ENCODE data around the gene FPGT. TPM values are rescaled to one million over a fixed set of nuclear protein-coding genes. Genes with fewer than 3 reads are reported as not detected.

FPGT gene
- total and polyA plus RNA-seq, 2 of the 13 experiments (the other 11 are each of a cell fraction or from before 2014, with no cell fraction given) = 4.3 to 9.8 TPM

DNA sequence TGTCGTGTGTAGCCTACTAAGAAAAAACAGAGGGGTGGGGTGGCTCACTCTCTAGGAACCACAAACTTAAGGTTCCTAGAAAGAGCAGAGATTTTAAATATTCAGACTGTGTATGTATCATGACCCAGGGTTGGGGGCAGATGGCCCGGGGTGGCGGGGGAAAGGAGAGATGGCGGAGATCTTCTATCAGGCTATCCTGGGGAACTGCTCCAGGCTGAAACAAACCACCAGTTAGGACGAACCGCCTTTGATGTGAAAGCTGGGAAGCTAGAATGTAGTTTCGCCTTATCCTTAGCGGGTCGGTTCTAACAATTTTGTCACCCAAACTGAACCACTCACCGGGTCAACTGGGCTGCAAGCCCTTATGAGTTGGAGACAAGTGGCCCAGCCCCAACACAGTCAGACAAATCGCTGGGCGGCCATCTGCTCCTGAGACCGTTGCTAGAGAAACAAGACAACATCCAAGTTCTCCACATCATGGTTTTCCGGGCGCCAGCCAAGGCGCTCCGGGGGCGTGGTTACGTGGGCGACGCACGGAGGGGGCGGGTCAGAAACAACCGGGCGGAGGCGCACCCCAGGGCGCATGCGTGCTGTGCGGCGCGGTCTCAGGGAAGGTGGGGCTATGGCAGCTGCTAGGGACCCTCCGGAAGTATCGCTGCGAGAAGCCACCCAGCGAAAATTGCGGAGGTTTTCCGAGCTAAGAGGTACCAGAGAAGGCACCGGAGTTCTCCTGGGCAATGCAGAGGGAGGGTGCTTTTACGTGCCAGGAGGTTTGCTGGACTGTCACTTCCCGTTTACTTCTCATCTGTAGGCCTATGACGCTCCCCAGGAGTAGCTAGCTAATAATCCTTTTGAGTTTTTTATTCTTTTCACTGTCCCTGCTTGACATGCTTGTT is at the start of gene FPGT, which contains the start of gene LRRIQ3 (continued):
- TF ChIP-seq NPAS2 (CRISPR knock-in tag; IDR thresholded peaks at IDR 0.05; ENCODE audit: borderline replicate concordance) (no peak), TCF12 (IDR thresholded peaks at IDR 0.05) (no peak), TCF12 (CRISPR knock-in tag; IDR thresholded peaks at IDR 0.05) (no peak), ATF1 (CRISPR knock-in tag; IDR thresholded peaks at IDR 0.05) (no peak), MTA3 (CRISPR knock-in tag; IDR thresholded peaks at IDR 0.05) (no peak), ZNF709 (CRISPR knock-in tag; IDR thresholded peaks at IDR 0.05) (no peak), ELF1 (CRISPR knock-in tag; IDR thresholded peaks at IDR 0.05) (peak; percentile 77), ZNF607 (CRISPR knock-in tag; IDR thresholded peaks at IDR 0.05; ENCODE audit: borderline replicate concordance) (peak; percentile 53; the same call in 1 of the 2 replicates), ZNF883 (CRISPR knock-in tag; IDR thresholded peaks at IDR 0.05; ENCODE audit: not compliant biosample characterization) (peak; percentile 42), ATF3 (CRISPR knock-in tag; IDR thresholded peaks at IDR 0.05) (no peak), SKIL (CRISPR knock-in tag; IDR thresholded peaks at IDR 0.05; ENCODE audit: borderline replicate concordance) (no peak), PBX3 (CRISPR knock-in tag; IDR thresholded peaks at IDR 0.05; ENCODE audit: borderline replicate concordance) (no peak), PHF8 (CRISPR knock-in tag; IDR thresholded peaks at IDR 0.05) (peak; percentile 81), ZNF20 (CRISPR knock-in tag; IDR thresholded peaks at IDR 0.05) (no peak), BRCA1 (CRISPR knock-in tag; IDR thresholded peaks at IDR 0.05) (no peak), ZMYM2 (CRISPR knock-in tag; IDR thresholded peaks at IDR 0.05) (no peak), MED13 (CRISPR knock-in tag; IDR thresholded peaks at IDR 0.05) (no peak), CSRNP2 (CRISPR knock-in tag; conservative IDR thresholded peaks at IDR 0.05; ENCODE audit: low read depth) (no peak)
- TF ChIP-seq, protein P1, sequence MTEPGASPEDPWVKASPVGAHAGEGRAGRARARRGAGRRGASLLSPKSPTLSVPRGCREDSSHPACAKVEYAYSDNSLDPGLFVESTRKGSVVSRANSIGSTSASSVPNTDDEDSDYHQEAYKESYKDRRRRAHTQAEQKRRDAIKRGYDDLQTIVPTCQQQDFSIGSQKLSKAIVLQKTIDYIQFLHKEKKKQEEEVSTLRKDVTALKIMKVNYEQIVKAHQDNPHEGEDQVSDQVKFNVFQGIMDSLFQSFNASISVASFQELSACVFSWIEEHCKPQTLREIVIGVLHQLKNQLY (CRISPR knock-in tag; IDR thresholded peaks at IDR 0.05) = no peak
- TF ChIP-seq, protein P2, sequence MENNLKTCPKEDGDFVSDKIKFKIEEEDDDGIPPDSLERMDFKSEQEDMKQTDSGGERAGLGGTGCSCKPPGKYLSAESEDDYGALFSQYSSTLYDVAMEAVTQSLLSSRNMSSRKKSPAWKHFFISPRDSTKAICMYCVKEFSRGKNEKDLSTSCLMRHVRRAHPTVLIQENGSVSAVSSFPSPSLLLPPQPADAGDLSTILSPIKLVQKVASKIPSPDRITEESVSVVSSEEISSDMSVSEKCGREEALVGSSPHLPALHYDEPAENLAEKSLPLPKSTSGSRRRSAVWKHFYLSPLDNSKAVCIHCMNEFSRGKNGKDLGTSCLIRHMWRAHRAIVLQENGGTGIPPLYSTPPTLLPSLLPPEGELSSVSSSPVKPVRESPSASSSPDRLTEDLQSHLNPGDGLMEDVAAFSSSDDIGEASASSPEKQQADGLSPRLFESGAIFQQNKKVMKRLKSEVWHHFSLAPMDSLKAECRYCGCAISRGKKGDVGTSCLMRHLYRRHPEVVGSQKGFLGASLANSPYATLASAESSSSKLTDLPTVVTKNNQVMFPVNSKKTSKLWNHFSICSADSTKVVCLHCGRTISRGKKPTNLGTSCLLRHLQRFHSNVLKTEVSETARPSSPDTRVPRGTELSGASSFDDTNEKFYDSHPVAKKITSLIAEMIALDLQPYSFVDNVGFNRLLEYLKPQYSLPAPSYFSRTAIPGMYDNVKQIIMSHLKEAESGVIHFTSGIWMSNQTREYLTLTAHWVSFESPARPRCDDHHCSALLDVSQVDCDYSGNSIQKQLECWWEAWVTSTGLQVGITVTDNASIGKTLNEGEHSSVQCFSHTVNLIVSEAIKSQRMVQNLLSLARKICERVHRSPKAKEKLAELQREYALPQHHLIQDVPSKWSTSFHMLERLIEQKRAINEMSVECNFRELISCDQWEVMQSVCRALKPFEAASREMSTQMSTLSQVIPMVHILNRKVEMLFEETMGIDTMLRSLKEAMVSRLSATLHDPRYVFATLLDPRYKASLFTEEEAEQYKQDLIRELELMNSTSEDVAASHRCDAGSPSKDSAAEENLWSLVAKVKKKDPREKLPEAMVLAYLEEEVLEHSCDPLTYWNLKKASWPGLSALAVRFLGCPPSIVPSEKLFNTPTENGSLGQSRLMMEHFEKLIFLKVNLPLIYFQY (CRISPR knock-in tag; IDR thresholded peaks at IDR 0.05; ENCODE audit: borderline replicate concordance) = peak; percentile 45; the same call in 1 of the 2 replicates
